Measurements from ENCODE around the gene SPEF1. TPM values are rescaled to one million over a fixed set of nuclear protein-coding genes. Genes with fewer than 3 reads are reported as not detected.
"Not testable (repeated sequence)": the region's sequence is repeated elsewhere in the genome, so short reads cannot be mapped to it uniquely, and the experiment has no call there.

Gene SPEF1, protein sequence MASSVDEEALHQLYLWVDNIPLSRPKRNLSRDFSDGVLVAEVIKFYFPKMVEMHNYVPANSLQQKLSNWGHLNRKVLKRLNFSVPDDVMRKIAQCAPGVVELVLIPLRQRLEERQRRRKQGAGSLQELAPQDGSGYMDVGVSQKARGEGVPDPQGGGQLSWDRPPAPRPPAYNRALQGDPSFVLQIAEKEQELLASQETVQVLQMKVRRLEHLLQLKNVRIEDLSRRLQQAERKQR
- polyA plus RNA-seq (2013, experiment 1 of 2), result 0.45 TPM
- 0.38 TPM for polyA plus RNA-seq (2013, experiment 2 of 2)

DNA sequence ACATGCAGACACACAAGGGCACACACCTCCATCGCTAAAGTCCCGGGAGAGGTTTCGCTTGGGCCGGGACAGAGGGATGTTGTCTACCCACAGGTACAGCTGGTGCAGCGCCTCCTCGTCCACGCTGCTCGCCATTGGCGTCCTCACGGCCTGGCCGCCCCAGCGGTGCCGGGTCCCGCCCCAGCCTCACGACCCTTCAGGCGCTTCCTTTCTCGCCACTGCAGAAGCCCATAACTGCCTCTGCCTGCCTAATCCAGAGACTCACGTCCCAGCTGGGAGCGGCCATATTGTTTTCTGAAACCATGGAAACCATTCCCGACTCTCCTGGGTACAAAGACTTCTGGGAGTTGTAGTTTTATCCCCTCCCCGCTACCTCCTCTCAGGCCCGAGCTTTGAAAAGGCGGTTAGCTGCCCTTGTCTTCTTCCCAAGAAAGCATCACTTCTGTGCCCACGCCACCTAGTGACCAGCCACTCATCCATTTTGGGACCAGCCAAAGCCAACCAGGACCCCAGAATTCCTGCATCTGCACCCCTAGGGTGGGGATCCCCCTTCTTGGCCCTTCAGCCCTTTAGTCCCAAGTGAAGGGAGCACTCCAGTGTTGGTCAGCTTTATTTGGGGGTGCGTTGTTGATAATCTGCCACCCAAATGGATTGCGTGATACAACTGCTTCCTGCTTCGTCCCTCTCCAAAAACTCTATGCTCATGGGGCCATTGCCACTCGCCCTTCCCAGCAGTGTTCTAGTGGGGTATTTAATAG is at the start of gene SPEF1:
TSS of gene SPEF1 (minus strand) at position 296 of the 758 bp plus-strand sequence. CDS start at position 135, 161 bp downstream.
- Histone ChIP-seq H3K4me1 (ENCODE audit: insufficient read depth, low read length) (peaks cover 4% of the 10 kb centered on the region; the same call in 1 of the 2 replicates), H3K27ac (ENCODE audit: low read depth, low read length) (no peak within 1 kb of the TSS), H3K36me3 (ENCODE audit: insufficient read depth, low read length) (peaks cover 7% of the 10 kb centered on the region; the same call in 1 of the 2 replicates), H3K9ac (ENCODE audit: low read depth, low read length) (no peak within 1 kb of the TSS), H3K9me3 (ENCODE audit: insufficient read depth, low read depth, low read length) (no peaks in the 10 kb centered on the region), H3K27me3 (ENCODE audit: insufficient read depth, low read length) (peaks cover 46% of the 10 kb centered on the region), H3K4me3 (ENCODE audit: low read length) (peak within 1 kb of the TSS; percentile 53)
- 17% methylated on average over 28 of the region's 28 CpGs for WGBS

- H3K4me1 ChIP-seq (ENCODE audit: insufficient read depth, low read length); H3K4me3 ChIP-seq (ENCODE audit: low read length); H3K36me3 ChIP-seq (ENCODE audit: insufficient read depth, low read length); H3K27me3 ChIP-seq (ENCODE audit: insufficient read depth, low read length); H3K27ac ChIP-seq (ENCODE audit: low read depth, low read length); H3K9me3 ChIP-seq (ENCODE audit: insufficient read depth, low read depth, low read length); H3K9ac ChIP-seq (ENCODE audit: low read depth, low read length): not testable (repeated sequence)
- 97% methylated on average over 5 of the region's 5 CpGs for WGBS
Measured at GRCh38 chr20:3829891-3830290, 48.6 kb upstream of the SPEF1 start.

- no peak overlapping the region for H3K4me3 ChIP-seq (ENCODE audit: low read length)
- 89% methylated on average over 3 of the region's 3 CpGs for WGBS
- H3K4me1 ChIP-seq (ENCODE audit: insufficient read depth, low read length), result no peaks in the 10 kb centered on the region
- H3K9ac ChIP-seq (ENCODE audit: low read depth, low read length), result no peak overlapping the region
- no peaks in the 10 kb centered on the region for H3K36me3 ChIP-seq (ENCODE audit: insufficient read depth, low read length)
- no peak overlapping the region for H3K27ac ChIP-seq (ENCODE audit: low read depth, low read length)
- no peaks in the 10 kb centered on the region for H3K9me3 ChIP-seq (ENCODE audit: insufficient read depth, low read depth, low read length)
- no peaks in the 10 kb centered on the region for H3K27me3 ChIP-seq (ENCODE audit: insufficient read depth, low read length)
Measured at GRCh38 chr20:3828798-3829197, 47.5 kb upstream of the SPEF1 start.

DNA sequence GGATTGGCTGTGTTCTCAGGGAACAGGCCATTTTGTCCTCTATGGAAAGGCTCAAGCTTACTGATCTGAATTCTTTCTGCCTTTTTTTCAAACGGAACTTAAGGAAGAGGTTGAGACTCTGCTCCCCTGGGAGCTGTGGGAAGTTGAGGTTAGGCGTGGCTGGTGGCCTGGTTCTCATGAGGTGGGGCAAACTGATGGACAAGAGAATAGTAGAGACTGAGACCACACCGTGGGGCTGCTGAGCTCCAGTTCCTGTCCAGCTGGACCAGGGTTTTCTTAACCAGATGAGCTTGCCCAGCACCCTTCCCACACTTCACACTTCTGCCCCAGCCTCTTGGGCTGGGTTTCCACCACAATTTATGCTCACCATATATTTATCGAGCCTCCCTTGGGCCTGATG is 45.2 kb upstream of the SPEF1 start:
- no peaks in the 10 kb centered on the region for H3K4me1 ChIP-seq (ENCODE audit: insufficient read depth, low read length)
- H3K27ac ChIP-seq (ENCODE audit: low read depth, low read length), result no peak overlapping the region
- 91% methylated on average over 4 of the region's 4 CpGs for WGBS
- H3K27me3 ChIP-seq (ENCODE audit: insufficient read depth, low read length), result no peaks in the 10 kb centered on the region
- no peak overlapping the region for H3K4me3 ChIP-seq (ENCODE audit: low read length)
- no peak overlapping the region for H3K9ac ChIP-seq (ENCODE audit: low read depth, low read length)
- peaks cover 8% of the 10 kb centered on the region; the same call in 1 of the 2 replicates for H3K36me3 ChIP-seq (ENCODE audit: insufficient read depth, low read length)
- H3K9me3 ChIP-seq (ENCODE audit: insufficient read depth, low read depth, low read length), result no peaks in the 10 kb centered on the region

DNA sequence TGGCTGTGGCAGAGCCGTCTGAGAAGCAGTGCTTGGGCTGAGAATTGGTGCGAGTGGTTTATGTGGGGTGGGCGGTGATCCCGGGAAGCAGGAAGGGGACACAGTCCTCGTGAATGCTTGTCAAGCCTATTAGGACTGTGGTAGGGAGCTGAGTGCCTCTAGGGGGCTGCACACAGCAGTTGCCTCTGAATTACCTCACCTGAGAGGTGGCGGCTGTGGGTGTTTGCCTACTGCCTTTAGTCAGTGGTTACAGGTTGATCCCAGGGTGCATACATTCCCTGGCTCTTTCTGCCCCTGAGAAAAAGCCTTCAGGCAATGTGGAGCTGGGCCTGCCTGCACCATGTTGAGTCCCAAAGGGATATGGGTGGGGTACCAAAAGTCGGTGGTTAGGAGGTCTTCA is 44.3 kb upstream of the SPEF1 start:
- Histone ChIP-seq H3K4me3 (ENCODE audit: low read length) (no peak overlapping the region), H3K36me3 (ENCODE audit: insufficient read depth, low read length) (peaks cover 8% of the 10 kb centered on the region; the same call in 1 of the 2 replicates), H3K9ac (ENCODE audit: low read depth, low read length) (no peak overlapping the region), H3K4me1 (ENCODE audit: insufficient read depth, low read length) (no peaks in the 10 kb centered on the region), H3K9me3 (ENCODE audit: insufficient read depth, low read depth, low read length) (no peaks in the 10 kb centered on the region), H3K27me3 (ENCODE audit: insufficient read depth, low read length) (no peaks in the 10 kb centered on the region), H3K27ac (ENCODE audit: low read depth, low read length) (no peak overlapping the region)
- WGBS, result 82% methylated on average over 7 of the region's 7 CpGs

DNA sequence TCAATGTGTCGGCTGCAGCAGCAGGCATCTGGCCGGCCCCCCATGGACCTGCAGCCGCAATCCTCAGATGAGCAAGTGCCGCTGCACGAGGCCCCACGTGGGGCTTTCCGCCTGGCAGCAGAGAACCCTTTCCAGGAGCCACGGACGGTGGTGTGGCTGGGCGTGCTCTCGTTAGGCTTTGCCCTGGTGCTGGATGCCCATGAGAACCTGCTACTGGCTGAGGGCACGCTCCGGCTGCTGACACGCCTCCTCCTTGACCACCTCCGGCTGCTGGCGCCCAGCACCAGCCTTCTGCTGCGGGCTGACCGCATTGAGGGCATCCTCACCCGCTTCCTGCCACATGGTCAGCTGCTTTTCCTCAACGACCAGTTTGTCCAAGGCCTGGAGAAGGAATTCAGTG is 42.6 kb upstream of the SPEF1 start:
- no peaks in the 10 kb centered on the region for H3K27me3 ChIP-seq (ENCODE audit: insufficient read depth, low read length)
- H3K27ac ChIP-seq (ENCODE audit: low read depth, low read length), result no peak overlapping the region
- H3K36me3 ChIP-seq (ENCODE audit: insufficient read depth, low read length), result peaks cover 8% of the 10 kb centered on the region; the same call in 1 of the 2 replicates
- no peak overlapping the region for H3K9ac ChIP-seq (ENCODE audit: low read depth, low read length)
- H3K4me1 ChIP-seq (ENCODE audit: insufficient read depth, low read length), result no peaks in the 10 kb centered on the region
- WGBS, result 94% methylated on average over 20 of the region's 20 CpGs
- no peak overlapping the region for H3K4me3 ChIP-seq (ENCODE audit: low read length)
- H3K9me3 ChIP-seq (ENCODE audit: insufficient read depth, low read depth, low read length), result no peaks in the 10 kb centered on the region

- H3K36me3 ChIP-seq (ENCODE audit: insufficient read depth, low read length), result peaks cover 8% of the 10 kb centered on the region; the same call in 1 of the 2 replicates
- H3K9me3 ChIP-seq (ENCODE audit: insufficient read depth, low read depth, low read length), result no peaks in the 10 kb centered on the region
- no peak overlapping the region for H3K4me3 ChIP-seq (ENCODE audit: low read length)
- H3K4me1 ChIP-seq (ENCODE audit: insufficient read depth, low read length), result no peaks in the 10 kb centered on the region
- no peak overlapping the region for H3K27ac ChIP-seq (ENCODE audit: low read depth, low read length)
- WGBS, result 95% methylated on average over 14 of the region's 14 CpGs
- no peak overlapping the region for H3K9ac ChIP-seq (ENCODE audit: low read depth, low read length)
- no peaks in the 10 kb centered on the region for H3K27me3 ChIP-seq (ENCODE audit: insufficient read depth, low read length)
Measured at GRCh38 chr20:3821996-3822395, 40.7 kb upstream of the SPEF1 start.

DNA sequence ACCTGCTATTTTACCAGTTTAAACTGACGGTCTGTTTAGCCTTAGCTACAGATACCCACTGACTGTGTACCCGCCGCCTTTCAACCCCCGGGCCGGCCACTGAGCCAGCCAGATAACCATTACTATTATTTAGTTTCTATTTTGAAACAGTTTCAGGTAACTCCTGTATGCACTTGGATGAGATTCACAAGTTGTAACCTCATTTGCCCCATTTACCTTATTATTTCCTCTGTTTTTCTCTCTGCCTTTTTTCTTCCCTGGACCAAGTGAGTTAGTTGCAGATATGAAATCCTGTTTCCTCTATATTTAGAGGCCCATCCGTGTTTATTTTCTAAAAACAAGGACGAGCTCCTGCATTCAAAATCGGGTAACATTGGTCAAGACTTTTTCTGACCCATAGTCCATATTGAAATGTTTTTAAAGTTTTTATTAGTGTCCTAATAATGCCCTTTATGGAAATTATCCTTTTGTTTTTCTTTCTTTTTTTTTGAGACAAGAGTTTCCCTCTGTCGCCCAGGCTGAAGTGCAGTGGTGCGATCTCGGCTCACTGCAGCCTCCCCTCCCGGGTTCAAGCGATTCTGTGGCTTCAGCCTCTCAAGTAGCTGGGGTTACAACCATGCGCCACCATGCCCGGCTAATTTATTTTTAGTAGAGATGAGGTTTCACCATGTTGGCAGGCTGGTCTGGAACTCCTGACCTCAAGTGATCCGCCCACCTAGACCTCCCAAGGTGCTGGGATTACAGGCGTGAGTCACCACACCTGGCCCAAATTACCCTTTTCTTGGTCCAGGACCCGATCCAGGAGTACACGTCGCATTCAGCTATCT is 39.9 kb upstream of the SPEF1 start:
- H3K27me3 ChIP-seq (ENCODE audit: insufficient read depth, low read length), result no peaks in the 10 kb centered on the region
- peaks cover 8% of the 10 kb centered on the region; the same call in 1 of the 2 replicates for H3K36me3 ChIP-seq (ENCODE audit: insufficient read depth, low read length)
- H3K27ac ChIP-seq (ENCODE audit: low read depth, low read length), result peak overlapping the region; percentile 61; the same call in 1 of the 2 replicates
- peak overlapping the region; percentile 80 for H3K4me3 ChIP-seq (ENCODE audit: low read length)
- peak overlapping the region; percentile 93 for H3K9ac ChIP-seq (ENCODE audit: low read depth, low read length)
- H3K4me1 ChIP-seq (ENCODE audit: insufficient read depth, low read length), result no peaks in the 10 kb centered on the region
- WGBS, result 63% methylated on average over 20 of the region's 20 CpGs
- no peaks in the 10 kb centered on the region for H3K9me3 ChIP-seq (ENCODE audit: insufficient read depth, low read depth, low read length)

DNA sequence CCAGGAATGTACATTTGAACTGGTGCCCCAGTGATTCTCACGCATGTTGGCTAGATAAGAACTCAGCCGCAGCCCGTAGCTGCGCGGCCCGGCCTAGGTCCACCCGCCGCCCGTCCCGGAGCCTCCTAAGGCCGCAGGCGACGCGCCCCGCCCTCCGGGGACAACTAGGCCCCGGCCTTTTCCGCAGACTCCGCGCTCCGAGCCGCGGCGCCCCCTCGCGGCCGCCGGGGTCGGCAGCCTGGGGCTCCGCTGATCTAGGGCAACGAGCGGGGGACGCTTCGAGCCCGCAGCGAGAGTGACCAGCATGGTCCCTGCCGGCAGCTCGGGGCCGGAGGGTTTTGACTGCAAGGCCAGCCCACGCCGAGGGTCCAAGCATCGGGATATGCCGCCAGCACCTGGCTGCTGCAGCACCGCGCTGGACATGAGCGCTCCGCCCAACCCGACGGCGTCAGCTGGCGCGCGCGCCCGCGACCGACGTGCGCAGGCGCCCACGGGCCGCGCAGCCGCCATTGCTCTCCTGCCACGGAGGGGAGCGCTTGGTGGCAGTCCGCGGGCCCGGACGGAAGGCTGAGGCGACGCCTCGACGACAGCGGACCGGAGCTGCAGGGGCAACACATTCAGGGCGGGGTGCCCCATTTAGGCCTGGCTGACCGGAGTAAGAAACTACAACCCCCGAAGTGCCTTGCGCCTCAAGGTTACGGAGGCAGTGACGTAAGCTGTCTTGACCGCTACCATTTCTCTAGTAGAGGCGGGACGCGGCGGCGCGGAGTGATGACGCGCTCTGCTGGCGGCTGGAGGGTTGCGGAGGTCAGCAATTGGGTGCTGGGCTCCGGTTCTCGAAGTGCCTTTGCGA is 39.0 kb upstream of the SPEF1 start, which contains the start of gene AP5S1:
TSS of gene AP5S1 (plus strand) at position 500 of the 853 bp plus-strand sequence. CDS start 1,571 bp downstream, outside the sequence.
- H3K9me3 ChIP-seq (ENCODE audit: insufficient read depth, low read depth, low read length), result no peaks in the 10 kb centered on the region
- H3K36me3 ChIP-seq (ENCODE audit: insufficient read depth, low read length), result peaks cover 8% of the 10 kb centered on the region; the same call in 1 of the 2 replicates
- H3K27ac ChIP-seq (ENCODE audit: low read depth, low read length), result peak within 1 kb of the TSS; percentile 92
- under 1% methylated on average over 96 of the region's 96 CpGs for WGBS
- no peaks in the 10 kb centered on the region for H3K27me3 ChIP-seq (ENCODE audit: insufficient read depth, low read length)
- H3K4me3 ChIP-seq (ENCODE audit: low read length), result peak within 1 kb of the TSS; percentile 80
- peak within 1 kb of the TSS; percentile 93 for H3K9ac ChIP-seq (ENCODE audit: low read depth, low read length)
- no peaks in the 10 kb centered on the region for H3K4me1 ChIP-seq (ENCODE audit: insufficient read depth, low read length)

DNA sequence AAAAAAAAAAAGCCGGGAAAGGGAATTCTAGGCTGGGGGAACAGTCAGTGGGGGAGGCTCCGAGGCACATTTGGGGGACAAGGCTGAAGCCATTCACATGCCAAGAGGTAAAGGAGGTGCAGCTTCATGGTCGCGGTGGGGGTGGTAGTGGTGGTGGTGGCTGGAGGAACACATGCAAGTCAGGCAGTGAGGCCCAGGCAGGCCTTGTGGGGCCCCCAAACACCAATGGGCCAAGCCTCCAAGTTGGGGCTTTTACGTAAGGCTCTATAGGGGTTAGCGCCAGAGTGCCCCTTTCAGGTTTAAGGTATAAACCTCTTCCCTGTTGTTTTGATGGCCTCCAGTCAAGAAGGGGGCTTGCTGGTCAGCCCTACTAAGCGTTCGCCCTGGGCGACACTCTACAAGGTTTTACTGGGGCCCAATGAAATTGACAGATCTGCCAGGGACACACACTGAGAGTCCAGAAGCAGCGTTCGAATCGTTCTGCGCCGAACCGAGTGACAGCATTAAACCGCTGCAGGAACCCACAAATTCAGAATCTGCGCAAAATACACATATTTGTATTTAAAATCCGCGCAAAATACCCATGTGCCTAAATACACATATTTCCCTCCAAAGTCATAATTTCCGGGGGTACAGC is 38.3 kb upstream of the SPEF1 start:
- H3K9ac ChIP-seq (ENCODE audit: low read depth, low read length), result peak overlapping the region; percentile 93; the same call in 1 of the 2 replicates
- peak overlapping the region; percentile 92; the same call in 1 of the 2 replicates for H3K27ac ChIP-seq (ENCODE audit: low read depth, low read length)
- no peaks in the 10 kb centered on the region for H3K4me1 ChIP-seq (ENCODE audit: insufficient read depth, low read length)
- peaks cover 8% of the 10 kb centered on the region; the same call in 1 of the 2 replicates for H3K36me3 ChIP-seq (ENCODE audit: insufficient read depth, low read length)
- 80% methylated on average over 20 of the region's 20 CpGs for WGBS
- H3K27me3 ChIP-seq (ENCODE audit: insufficient read depth, low read length), result no peaks in the 10 kb centered on the region
- peak overlapping the region; percentile 80 for H3K4me3 ChIP-seq (ENCODE audit: low read length)
- H3K9me3 ChIP-seq (ENCODE audit: insufficient read depth, low read depth, low read length), result no peaks in the 10 kb centered on the region

Measured in HUES64 (cell line).